H1 (cell line): ENCODE data around the gene CLRN1. TPM values are rescaled to one million over a fixed set of nuclear protein-coding genes. Genes with fewer than 3 reads are reported as not detected.

ENCODE experiments used
- CTBP2 ChIP-seq: IDR thresholded peaks from 2 replicates; pipeline ENCODE4 v1.7.0; 2011; ENCODE audit warnings: borderline replicate concordance, mild to moderate bottlenecking, moderate library complexity, mixed read lengths, low read length; ENCODE audit not compliant: insufficient read depth, insufficient read length
- EP300 ChIP-seq, 2 experiments: IDR thresholded peaks; 1 replicate in 1 of 2; 2 replicates in 1 of 2; pipeline ENCODE4 v1.6.1; 2011 to 2012; ENCODE audit warnings: low read depth in 2 of 2, low read length in 2 of 2, mild to moderate bottlenecking in 2 of 2, borderline replicate concordance in 1 of 2, inconsistent platforms in 1 of 2, moderate library complexity in 1 of 2
- HDAC2 ChIP-seq, 2 experiments: fragments of 300-600 bp in 1 of 2; sonication (generic) in 1 of 2; IDR thresholded peaks; 2 replicates each; pipeline ENCODE4 v1.6.1; 2011 to 2012; ENCODE audit warnings: low read depth in 2 of 2, low read length in 2 of 2, mild to moderate bottlenecking in 2 of 2, moderate library complexity in 2 of 2, borderline replicate concordance in 1 of 2, inconsistent platforms in 1 of 2
- POLR2AphosphoS5 ChIP-seq: IDR thresholded peaks from 2 replicates; pipeline ENCODE4 v1.6.1; 2011; ENCODE audit warnings: low read depth, low read length
- polyA plus RNA-seq, 7 experiments: library from polyadenylated mRNA; depleted of rRNA in 3 of 7; stranded (reverse) in 5 of 7; unstranded in 2 of 7; fragments of >200 nt in 5 of 7; fragments of 200-250 nt in 2 of 7; gene quantifications; 1 replicate in 5 of 7; 2 replicates in 1 of 7; 4 replicates in 1 of 7; pipeline versions ENCODE4 v1.2.1 to v1.2.3, GENCODE V29; 2011 to 2013; ENCODE audit warnings: missing spikeins in 2 of 7, mixed read lengths in 2 of 7
- total RNA-seq: library from RNA; stranded (reverse); fragmentation: NEBNext Ultra II Directional; extraction: Animal tissue kit (Norgen Biotek cat#: 25700); gene quantifications from 2 replicates; pipeline ENCODE4 v1.2.1, GENCODE V29; 2021

The CLRN1 gene
- total and polyA plus RNA-seq, 2 of the 8 experiments (the other 6 are each of a cell fraction or from before 2014, with no cell fraction given): 0.20 to 0.35 TPM

GRCh38 chr3:150951923-150952322 lies 20.6 kb downstream of the CLRN1 start (continued):
- TF ChIP-seq EP300 (IDR thresholded peaks at IDR 0.05; ENCODE audit: borderline replicate concordance in 1 of 2, low read depth in 2 of 2, low read length in 2 of 2) (no peak), POLR2AphosphoS5 (no peak), HDAC2 (IDR thresholded peaks at IDR 0.05; ENCODE audit: borderline replicate concordance in 1 of 2, low read depth in 2 of 2, low read length in 2 of 2) (no peak), CTBP2 (no peak)
